GM19397 (cell line): ENCODE results near the gene RDH5.
"Not testable (repeated sequence)": the region's sequence is repeated elsewhere in the genome, so short reads cannot be mapped to it uniquely, and the experiment has no call there.

ENCODE experiments used
- ATAC-seq: cut with Tn5 transposase; IDR thresholded peaks from one replicate; pipeline ENCODE4 v1.9.1; 2021; ENCODE audit warnings: mild to moderate bottlenecking, moderate library complexity; ENCODE audit not compliant: unreplicated experiment

RDH5 gene

GRCh38 chr12:55744340-55745030 is 24.3 kb downstream of the RDH5 start:
- no peak for ATAC-seq

- no peak for ATAC-seq
Observed at GRCh38 chr12:55745361-55746173, 25.4 kb downstream of the RDH5 start.

GRCh38 chr12:55746174-55746912 is 26.1 kb downstream of the RDH5 start:
- ATAC-seq = no peak

- no peak for ATAC-seq
Observed at GRCh38 chr12:55746913-55747231, 26.7 kb downstream of the RDH5 start.

GRCh38 chr12:55748230-55748993 is 28.2 kb downstream of the RDH5 start:
- ATAC-seq = no peak

- no peak for ATAC-seq
Observed at GRCh38 chr12:55755246-55755645, 35.1 kb downstream of the RDH5 start.

- no peak for ATAC-seq
Observed at GRCh38 chr12:55757701-55758100, 37.5 kb downstream of the RDH5 start.

- not testable (repeated sequence) for ATAC-seq
Observed at GRCh38 chr12:55758575-55758974, 38.4 kb downstream of the RDH5 start.

DNA sequence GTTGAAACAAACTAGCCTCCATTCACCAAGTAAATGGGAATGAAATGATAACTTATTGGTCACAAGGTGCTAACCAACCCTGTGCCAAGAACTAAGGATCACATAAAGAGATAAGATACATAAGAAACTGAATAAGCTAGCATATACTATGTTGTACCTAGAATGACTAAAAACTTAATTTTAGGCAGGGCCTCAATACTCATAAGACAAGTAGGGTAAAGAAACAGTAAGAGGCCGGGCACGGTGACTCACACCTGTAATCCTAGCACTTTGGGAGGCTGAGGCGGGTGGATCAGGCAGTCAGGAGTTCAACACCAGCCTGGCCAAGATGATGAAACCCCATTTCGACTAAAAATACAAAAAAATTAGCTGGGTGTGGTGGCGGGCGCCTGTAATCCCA is 40.5 kb downstream of the RDH5 start:
- ATAC-seq = no peak

- no peak for ATAC-seq
Observed at GRCh38 chr12:55762646-55763045, 42.5 kb downstream of the RDH5 start.

DNA sequence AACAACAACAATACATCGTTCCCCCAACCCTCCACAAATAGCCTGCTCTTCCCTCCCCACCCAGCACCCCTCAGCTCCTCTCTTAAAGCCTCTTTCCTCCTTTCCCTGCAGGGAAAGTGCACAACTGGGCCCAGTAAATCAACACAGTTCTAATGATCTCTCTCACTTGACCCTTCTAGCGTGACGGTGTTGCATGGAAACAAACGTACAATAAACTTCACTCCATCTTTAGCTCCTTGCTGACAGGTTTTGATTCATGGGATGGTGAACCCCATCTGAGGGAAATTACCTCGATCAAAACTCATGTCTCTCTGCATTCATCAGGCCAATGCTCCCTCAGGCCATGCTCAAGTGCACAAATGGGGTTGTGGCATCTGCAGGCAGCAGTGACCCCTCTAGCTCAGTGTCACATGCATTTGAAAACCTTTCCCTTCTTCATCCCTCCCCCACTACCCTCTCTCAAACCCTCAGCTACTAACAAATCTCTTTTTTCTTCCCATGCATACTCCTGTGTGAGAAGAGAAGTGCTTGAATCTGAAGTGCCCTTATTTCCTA is 45.6 kb downstream of the RDH5 start:
- no peak for ATAC-seq

- ATAC-seq = no peak
Observed at GRCh38 chr12:55767156-55767555, 47.0 kb downstream of the RDH5 start.

DNA sequence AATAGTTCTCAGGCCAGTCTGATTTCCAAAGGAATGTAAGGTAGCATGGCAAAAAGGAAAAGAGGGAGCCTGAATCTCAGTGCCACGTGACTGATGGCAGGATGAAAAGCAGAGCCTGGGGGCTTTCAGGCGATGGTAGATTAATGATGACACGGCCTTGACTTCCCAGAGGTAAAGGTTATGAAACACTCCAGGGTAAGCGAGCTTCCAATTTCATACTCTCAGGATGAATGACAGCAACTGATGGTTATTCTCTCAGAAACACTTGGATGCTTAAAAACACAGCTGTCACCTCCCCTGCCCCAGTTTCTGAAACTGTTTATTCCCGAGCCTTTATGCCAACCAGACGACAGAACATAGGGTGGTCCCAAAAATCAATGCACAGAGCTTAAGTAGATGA is 51.5 kb downstream of the RDH5 start:
- ATAC-seq = no peak
